Neural cell (in vitro differentiated cells): ENCODE measurements around the gene PPP1R36.
"Not testable (repeated sequence)": the region's sequence is repeated elsewhere in the genome, so short reads cannot be mapped to it uniquely, and the experiment has no call there.

ENCODE experiments used
- CTCF ChIP-seq: fragments of 450-650 bp; IDR thresholded peaks from 2 replicates; pipeline ENCODE4 v1.5.1; 2014; ENCODE audit warnings: antibody characterized with exemption, mild to moderate bottlenecking, moderate library complexity; ENCODE audit not compliant: poor library complexity, severe bottlenecking
- EP300 ChIP-seq: fragments of 450-650 bp; conservative IDR thresholded peaks from 2 replicates; pipeline ENCODE4 v1.6.1; 2014; ENCODE audit warnings: antibody characterized with exemption, mild to moderate bottlenecking, moderate library complexity; ENCODE audit not compliant: poor library complexity, severe bottlenecking
- POLR2AphosphoS5 ChIP-seq: IDR thresholded peaks from 2 replicates; pipeline ENCODE4 v1.6.1; 2012
- RAD21 ChIP-seq: fragments of 450-650 bp; conservative IDR thresholded peaks from 2 replicates; pipeline ENCODE4 v1.6.1; 2014; ENCODE audit warnings: antibody characterized with exemption, mild to moderate bottlenecking, moderate library complexity
- REST ChIP-seq: IDR thresholded peaks from 2 replicates; pipeline ENCODE4 v1.6.1; 2012; ENCODE audit warnings: borderline replicate concordance
- TAF1 ChIP-seq: IDR thresholded peaks from 2 replicates; pipeline ENCODE4 v1.6.1; 2012; ENCODE audit warnings: low read depth

- TF ChIP-seq RAD21, EP300, CTCF, TAF1, POLR2AphosphoS5, REST: not testable (repeated sequence)
Measured at GRCh38 chr14:64517667-64518066, 32.1 kb upstream of the PPP1R36 start.
